Tibial nerve (tissue), 4 donors: ENCODE measurements around the gene KIF3B. TPM values are rescaled to one million over a fixed set of nuclear protein-coding genes. Genes with fewer than 3 reads are reported as not detected.

Source experiments
- DNase-seq, 2 donors: peaks; one replicate each; pipeline ENCODE4 v3.0.0-alpha.2; 2019; ENCODE audit warnings: low spot score in 2 of 2
- H3K27ac ChIP-seq, 4 donors: fragments of 200-600 bp; sonication (generic) in 3 of 4; one replicate each; pipeline ENCODE4 v1.5.1; 2017 to 2019; ENCODE audit warnings: mild to moderate bottlenecking in 1 of 4
- H3K27me3 ChIP-seq, 2 donors: fragments of 200-600 bp; sonication (generic) in 1 of 2; one replicate each; pipeline versions ENCODE4 v1.5.1 to v1.6.0; 2017 to 2019
- H3K36me3 ChIP-seq, 3 donors: fragments of 200-600 bp; sonication (generic); one replicate each; pipeline ENCODE4 v1.5.1; 2018 to 2019
- H3K4me1 ChIP-seq, 4 donors: fragments of 200-600 bp; sonication (generic) in 3 of 4; one replicate each; pipeline ENCODE4 v1.5.1; 2017 to 2019
- H3K4me3 ChIP-seq, 4 donors: fragments of 200-600 bp; sonication (generic) in 3 of 4; one replicate each; pipeline ENCODE4 v1.5.1; 2017 to 2019; ENCODE audit warnings: mild to moderate bottlenecking in 1 of 4, moderate library complexity in 1 of 4
- H3K9me3 ChIP-seq, 4 donors: fragments of 200-600 bp; sonication (generic) in 3 of 4; one replicate each; pipeline ENCODE4 v1.5.1; 2017 to 2019
- EP300 ChIP-seq, 2 donors: sonication (generic); formaldehyde crosslinking; IDR thresholded peaks; one replicate each; pipeline ENCODE4 v1.6.1; 2017; ENCODE audit warnings: antibody characterized with exemption in 2 of 2, mild to moderate bottlenecking in 1 of 2
- POLR2A ChIP-seq, 2 donors: fragments of 450-650 bp; IDR thresholded peaks; one replicate each; pipeline ENCODE4 v1.6.1; 2017; ENCODE audit warnings: antibody characterized with exemption in 2 of 2, mild to moderate bottlenecking in 2 of 2, moderate library complexity in 2 of 2
- WGBS, 2 donors: methylation state at CpG; one replicate each; pipeline ENCODE4 v1.1.5; 2018; 5-methylcytosine and 5-hydroxymethylcytosine counted together
- total RNA-seq, 4 donors: library from RNA; depleted of rRNA; stranded (reverse); fragments of >200 nt; gene quantifications; one replicate each; pipeline ENCODE4 v1.1.0, GENCODE V29; 2016
- TF ChIP-seq, protein P1 (sequence below), 5 experiments: fragments of 200-600 bp in 3 of 5; fragments of 450-650 bp in 2 of 5; sonication (generic) in 3 of 5; IDR thresholded peaks; one replicate each; pipeline ENCODE4 v1.5.1; 2016 to 2019; ENCODE audit warnings: antibody characterized with exemption in 5 of 5, mild to moderate bottlenecking in 3 of 5, moderate library complexity in 2 of 5

The KIF3B gene
- total RNA-seq, 4 donors from 2014 or later: 27.3 to 32.9 (median 31.7) TPM

DNA sequence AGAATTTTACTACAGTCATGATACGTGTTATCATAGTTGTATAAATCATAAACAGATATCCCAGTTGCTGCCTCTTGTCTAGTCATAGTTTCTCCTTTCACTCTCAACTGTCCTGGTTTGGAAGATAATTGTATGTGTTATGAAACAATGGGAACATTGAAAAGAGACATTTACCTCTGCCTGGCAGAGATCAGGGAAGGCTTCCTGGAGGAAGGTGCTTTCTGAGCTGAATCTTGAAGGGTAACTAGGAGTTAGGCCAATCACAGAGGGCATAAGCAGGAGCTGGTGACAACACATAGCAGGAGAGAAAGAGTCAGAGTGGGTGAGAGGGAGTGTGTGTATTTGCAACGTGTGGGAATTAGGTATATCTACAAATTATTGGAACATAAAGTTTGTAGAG is 86.0 kb downstream of the KIF3B start:
- Histone ChIP-seq H3K27me3 (no peaks in the 10 kb centered on the region), H3K4me1 (peaks cover 0 to 83% (median 52%) of the 10 kb centered on the region in 4 donors), H3K9me3 (no peaks in the 10 kb centered on the region), H3K36me3 (no peaks in the 10 kb centered on the region), H3K27ac (peak overlapping the region in 1 of 4 donors; percentile 20), H3K4me3 (no peak overlapping the region)
- TF ChIP-seq, protein P1, sequence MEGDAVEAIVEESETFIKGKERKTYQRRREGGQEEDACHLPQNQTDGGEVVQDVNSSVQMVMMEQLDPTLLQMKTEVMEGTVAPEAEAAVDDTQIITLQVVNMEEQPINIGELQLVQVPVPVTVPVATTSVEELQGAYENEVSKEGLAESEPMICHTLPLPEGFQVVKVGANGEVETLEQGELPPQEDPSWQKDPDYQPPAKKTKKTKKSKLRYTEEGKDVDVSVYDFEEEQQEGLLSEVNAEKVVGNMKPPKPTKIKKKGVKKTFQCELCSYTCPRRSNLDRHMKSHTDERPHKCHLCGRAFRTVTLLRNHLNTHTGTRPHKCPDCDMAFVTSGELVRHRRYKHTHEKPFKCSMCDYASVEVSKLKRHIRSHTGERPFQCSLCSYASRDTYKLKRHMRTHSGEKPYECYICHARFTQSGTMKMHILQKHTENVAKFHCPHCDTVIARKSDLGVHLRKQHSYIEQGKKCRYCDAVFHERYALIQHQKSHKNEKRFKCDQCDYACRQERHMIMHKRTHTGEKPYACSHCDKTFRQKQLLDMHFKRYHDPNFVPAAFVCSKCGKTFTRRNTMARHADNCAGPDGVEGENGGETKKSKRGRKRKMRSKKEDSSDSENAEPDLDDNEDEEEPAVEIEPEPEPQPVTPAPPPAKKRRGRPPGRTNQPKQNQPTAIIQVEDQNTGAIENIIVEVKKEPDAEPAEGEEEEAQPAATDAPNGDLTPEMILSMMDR (IDR thresholded peaks at IDR 0.05): no peak
- TF ChIP-seq EP300 (IDR thresholded peaks at IDR 0.05) (no peak), POLR2A (IDR thresholded peaks at IDR 0.05) (no peak)
- WGBS, 2 donors: 60 to 68% methylated on average over 2 of the region's 2 CpGs
- DNase-seq: no peak

GRCh38 chr20:32364554-32365208 is 87.2 kb downstream of the KIF3B start:
- Histone ChIP-seq H3K4me1 (peaks cover 0 to 89% (median 56%) of the 10 kb centered on the region in 4 donors), H3K9me3 (no peaks in the 10 kb centered on the region), H3K27ac (peak overlapping the region in 1 of 4 donors; percentile 13), H3K4me3 (no peak overlapping the region), H3K27me3 (no peaks in the 10 kb centered on the region), H3K36me3 (peaks cover 0 to 6% (median 3%) of the 10 kb centered on the region in 3 donors)
- TF ChIP-seq, protein P1 (IDR thresholded peaks at IDR 0.05): no peak
- no peak for TF ChIP-seq EP300 (IDR thresholded peaks at IDR 0.05)
- no peak for TF ChIP-seq POLR2A (IDR thresholded peaks at IDR 0.05)
- no peak for DNase-seq
- 79 to 81% methylated on average over 7 of the region's 7 CpGs for WGBS, 2 donors

DNA sequence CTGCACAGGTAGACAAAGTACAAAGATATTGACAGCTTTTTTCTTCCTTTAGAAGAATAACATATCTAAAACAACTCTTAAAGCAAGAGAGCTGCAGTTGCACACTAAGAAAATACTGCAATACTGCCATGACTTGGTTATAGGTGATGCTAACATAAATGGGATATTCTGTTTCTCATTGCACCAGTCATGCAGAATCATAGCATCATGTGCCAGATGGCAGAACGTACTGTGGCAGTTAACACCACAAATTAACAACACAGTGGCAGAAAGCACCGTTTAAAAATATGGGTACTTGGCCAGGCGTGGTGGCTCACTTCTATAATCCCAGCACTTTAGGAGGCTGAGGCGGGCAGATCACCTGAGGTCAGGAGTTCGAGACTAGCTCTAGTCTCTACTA is 88.1 kb downstream of the KIF3B start:
- 63 to 65% methylated on average over 5 of the region's 5 CpGs for WGBS, 2 donors
- no peak overlapping the region for H3K27ac ChIP-seq
- H3K36me3 ChIP-seq: peaks cover 0 to 15% (median 3%) of the 10 kb centered on the region in 3 donors
- no peaks in the 10 kb centered on the region for H3K27me3 ChIP-seq
- no peak overlapping the region for H3K4me3 ChIP-seq
- TF ChIP-seq, protein P1 (IDR thresholded peaks at IDR 0.05): no peak
- TF ChIP-seq POLR2A (IDR thresholded peaks at IDR 0.05): no peak
- no peak for TF ChIP-seq EP300 (IDR thresholded peaks at IDR 0.05)
- no peaks in the 10 kb centered on the region for H3K9me3 ChIP-seq
- H3K4me1 ChIP-seq: peaks cover 0 to 90% (median 48%) of the 10 kb centered on the region in 4 donors
- no peak for DNase-seq

DNA sequence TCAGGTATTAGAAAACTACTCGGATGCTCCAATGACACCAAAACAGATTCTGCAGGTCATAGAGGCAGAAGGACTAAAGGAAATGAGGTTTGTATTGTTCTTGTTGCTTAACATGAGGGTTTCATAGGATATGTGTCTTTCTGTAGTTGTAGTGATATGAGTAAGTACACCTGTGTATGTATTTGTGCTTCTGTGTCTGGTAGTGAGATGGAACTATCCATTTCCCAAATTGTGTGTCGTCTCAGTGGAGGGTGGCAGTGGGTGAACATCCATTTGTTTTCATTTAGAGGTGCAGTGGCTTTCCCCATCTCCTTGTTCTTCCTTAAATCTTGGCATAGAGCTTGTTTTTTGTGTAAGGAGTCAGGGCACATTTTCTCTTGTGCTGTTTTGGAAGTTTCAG is 88.9 kb downstream of the KIF3B start:
- H3K9me3 ChIP-seq: no peaks in the 10 kb centered on the region
- 86 to 89% methylated on average over 2 of the region's 2 CpGs for WGBS, 2 donors
- DNase-seq: no peak
- peaks cover 0 to 83% (median 42%) of the 10 kb centered on the region in 4 donors for H3K4me1 ChIP-seq
- TF ChIP-seq, protein P1 (IDR thresholded peaks at IDR 0.05): no peak
- TF ChIP-seq POLR2A (IDR thresholded peaks at IDR 0.05): no peak
- TF ChIP-seq EP300 (IDR thresholded peaks at IDR 0.05): no peak
- peaks cover 0 to 22% (median 3%) of the 10 kb centered on the region in 3 donors for H3K36me3 ChIP-seq
- H3K27me3 ChIP-seq: no peaks in the 10 kb centered on the region
- H3K4me3 ChIP-seq: no peak overlapping the region
- H3K27ac ChIP-seq: peak overlapping the region in 3 of 4 donors; percentile 40 to 79 (median 51)

GRCh38 chr20:32368323-32368722 is 90.9 kb downstream of the KIF3B start:
- H3K27ac ChIP-seq: no peak overlapping the region
- no peaks in the 10 kb centered on the region for H3K27me3 ChIP-seq
- H3K4me1 ChIP-seq: peaks cover 0 to 64% (median 28%) of the 10 kb centered on the region in 4 donors
- H3K9me3 ChIP-seq: no peaks in the 10 kb centered on the region
- H3K36me3 ChIP-seq: peaks cover 0 to 40% (median 3%) of the 10 kb centered on the region in 3 donors
- DNase-seq: no peak
- no peak overlapping the region for H3K4me3 ChIP-seq
- TF ChIP-seq EP300 (IDR thresholded peaks at IDR 0.05): no peak
- TF ChIP-seq POLR2A (IDR thresholded peaks at IDR 0.05): no peak
- TF ChIP-seq, protein P1 (IDR thresholded peaks at IDR 0.05): no peak
